ENCODE measurements around the gene HMBS.
"Not testable (repeated sequence)": the region's sequence is repeated elsewhere in the genome, so short reads cannot be mapped to it uniquely, and the experiment has no call there.

The HMBS gene

DNA sequence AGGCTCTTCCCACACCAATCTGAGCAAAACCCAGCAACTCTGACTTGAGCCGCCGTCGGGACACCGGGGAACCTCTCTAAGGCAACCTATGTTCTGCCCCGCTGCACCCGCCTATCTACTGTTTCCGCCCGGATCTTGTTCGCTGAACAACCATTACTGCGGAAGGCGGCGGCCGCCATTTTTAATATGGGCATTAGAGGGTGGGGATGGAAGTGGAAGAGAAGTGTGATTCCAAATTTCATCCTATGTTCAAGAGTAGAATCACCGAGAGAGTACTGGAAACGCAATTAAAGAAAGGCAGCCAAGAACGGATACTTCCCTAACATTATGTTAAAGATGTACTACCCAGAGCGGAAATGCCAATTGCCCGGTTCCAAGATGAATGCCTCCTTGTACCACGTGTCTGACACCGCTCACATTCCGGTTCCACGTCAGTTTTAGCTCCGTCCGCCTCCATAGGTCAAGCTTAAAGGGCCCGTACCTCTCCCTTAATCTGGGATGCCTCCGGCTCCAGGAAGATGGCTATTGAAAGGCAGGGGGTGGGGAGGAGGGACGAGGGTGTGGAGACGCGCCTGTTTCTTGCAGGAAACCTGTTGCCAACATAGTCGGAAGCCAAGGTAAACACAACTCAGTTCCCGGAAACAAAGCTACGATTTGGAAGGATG lies 17.2 kb downstream of the HMBS start, which contains the start of gene DPAGT1:
Gene DPAGT1 (minus strand): TSS at position 95 of the 665 bp plus-strand sequence. CDS start 198 bp downstream, outside the sequence.
- peak within 1 kb of the TSS; percentile 81 for H3K4me3 ChIP-seq (ENCODE audit: low read length)
- TF ChIP-seq, protein P1, sequence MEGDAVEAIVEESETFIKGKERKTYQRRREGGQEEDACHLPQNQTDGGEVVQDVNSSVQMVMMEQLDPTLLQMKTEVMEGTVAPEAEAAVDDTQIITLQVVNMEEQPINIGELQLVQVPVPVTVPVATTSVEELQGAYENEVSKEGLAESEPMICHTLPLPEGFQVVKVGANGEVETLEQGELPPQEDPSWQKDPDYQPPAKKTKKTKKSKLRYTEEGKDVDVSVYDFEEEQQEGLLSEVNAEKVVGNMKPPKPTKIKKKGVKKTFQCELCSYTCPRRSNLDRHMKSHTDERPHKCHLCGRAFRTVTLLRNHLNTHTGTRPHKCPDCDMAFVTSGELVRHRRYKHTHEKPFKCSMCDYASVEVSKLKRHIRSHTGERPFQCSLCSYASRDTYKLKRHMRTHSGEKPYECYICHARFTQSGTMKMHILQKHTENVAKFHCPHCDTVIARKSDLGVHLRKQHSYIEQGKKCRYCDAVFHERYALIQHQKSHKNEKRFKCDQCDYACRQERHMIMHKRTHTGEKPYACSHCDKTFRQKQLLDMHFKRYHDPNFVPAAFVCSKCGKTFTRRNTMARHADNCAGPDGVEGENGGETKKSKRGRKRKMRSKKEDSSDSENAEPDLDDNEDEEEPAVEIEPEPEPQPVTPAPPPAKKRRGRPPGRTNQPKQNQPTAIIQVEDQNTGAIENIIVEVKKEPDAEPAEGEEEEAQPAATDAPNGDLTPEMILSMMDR (IDR thresholded peaks at IDR 0.05; ENCODE audit: insufficient read depth, low read depth, low read length, missing control alignments) = no peak
- peak; percentile 99 for DNase-seq (ENCODE audit: low read depth)

DNA sequence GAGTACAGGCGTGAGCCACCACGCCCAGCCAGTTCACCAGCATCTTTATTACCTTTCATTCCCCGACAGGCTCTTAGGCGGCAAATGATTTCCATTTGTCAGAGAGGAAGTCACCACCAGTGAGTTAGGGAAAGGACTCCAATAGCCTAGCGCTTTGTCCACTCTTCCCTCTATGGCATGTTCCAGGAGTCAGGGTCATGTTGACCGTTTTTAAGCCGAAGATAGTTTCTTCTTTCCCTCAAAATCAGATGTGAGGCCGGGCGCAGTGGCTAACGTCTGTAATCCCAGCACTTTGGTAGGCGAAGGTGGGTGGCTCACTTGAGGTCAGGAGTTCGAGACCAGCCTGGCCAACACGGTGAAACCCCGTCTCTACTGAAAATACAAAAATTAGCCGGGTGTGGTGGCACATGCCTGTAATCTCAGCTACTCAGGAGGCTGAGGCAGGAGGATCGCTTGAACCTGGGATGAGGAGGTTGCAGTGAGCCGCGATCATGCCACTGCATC lies 18.5 kb downstream of the HMBS start:
- H3K4me3 ChIP-seq (ENCODE audit: low read length); DNase-seq (ENCODE audit: low read depth): not testable (repeated sequence)

DNA sequence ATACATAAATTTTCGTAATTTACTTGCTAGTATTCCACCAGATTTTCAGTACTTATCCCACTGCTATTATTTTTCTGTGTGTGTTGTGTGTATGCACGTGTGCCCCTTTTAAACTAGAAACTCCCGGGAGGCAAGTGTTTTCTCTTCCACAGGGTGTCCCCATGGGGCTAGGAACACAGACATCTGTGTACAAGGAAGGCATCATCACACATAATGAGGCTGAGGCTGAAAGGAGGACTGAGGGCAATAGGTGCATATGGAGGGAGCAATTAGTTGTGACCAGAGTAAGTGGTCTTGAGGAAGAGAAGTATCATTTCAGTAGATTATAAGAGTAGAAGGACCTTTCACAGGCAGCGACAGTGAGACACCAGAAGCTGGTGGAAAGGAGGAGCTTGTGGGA lies 19.1 kb downstream of the HMBS start:
- TF ChIP-seq, protein P1 (IDR thresholded peaks at IDR 0.05; ENCODE audit: insufficient read depth, low read depth, low read length, missing control alignments) = peak; percentile 30
- DNase-seq (ENCODE audit: low read depth) = no peak

DNA sequence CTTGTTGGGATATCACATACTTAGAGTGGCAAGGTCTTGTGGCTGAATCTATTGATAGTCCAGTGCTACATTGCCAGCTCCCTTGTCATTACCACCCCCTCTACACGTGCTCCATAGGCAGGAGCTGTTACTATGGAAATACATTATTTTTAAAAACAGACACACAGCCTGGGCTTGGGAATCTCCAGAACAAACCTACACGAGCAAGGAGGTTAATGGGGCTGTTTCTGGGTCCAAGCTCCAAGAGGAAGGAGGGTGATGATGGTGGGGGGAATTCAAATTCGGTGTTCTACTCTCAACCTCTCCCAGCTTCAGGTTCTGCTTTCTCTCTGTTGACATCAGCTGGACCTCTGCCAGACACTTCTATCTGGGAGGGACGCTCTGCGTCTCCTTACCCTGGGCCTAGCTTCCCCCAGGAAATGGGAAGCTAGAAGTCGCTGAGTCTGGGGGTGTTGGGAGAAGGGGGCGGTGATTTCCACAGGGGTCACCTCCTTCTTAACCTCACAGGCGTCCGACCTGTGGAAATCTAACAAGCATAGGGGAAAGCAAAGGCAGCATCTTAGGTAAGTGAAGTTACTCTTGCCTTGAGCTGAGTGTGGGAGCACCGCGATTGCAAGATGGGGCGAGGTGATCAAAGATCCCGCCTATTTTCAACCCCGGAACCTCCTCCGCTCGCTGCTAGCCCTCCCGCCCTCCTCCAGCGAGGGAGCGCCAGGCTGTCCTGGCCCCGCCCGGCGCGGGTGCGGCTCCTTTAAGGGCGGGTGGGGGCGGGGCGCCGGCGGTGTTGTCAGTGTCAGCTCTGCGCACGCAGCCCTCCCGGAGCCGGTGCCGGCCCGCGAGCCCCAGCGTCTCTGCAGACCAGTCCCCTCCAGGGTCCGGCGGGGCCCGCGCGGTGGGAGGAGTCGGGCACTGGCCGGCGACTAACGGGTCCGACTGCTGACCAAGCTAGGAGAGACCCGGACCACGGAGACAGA lies 22.2 kb downstream of the HMBS start, which contains the start of gene C2CD2L:
Gene C2CD2L (plus strand): TSS at position 781 of the 974 bp plus-strand sequence. CDS start 398 bp downstream, outside the sequence.
- TF ChIP-seq, protein P1 (IDR thresholded peaks at IDR 0.05; ENCODE audit: insufficient read depth, low read depth, low read length, missing control alignments) = no peak
- DNase-seq (ENCODE audit: low read depth) = peak; percentile 95
- H3K4me3 ChIP-seq (ENCODE audit: low read length) = peak within 1 kb of the TSS; percentile 69

More for the DNA sequence above, 19.1 kb downstream of the HMBS start:
- no peak overlapping the region for H3K4me3 ChIP-seq (ENCODE audit: low read length)

DNA sequence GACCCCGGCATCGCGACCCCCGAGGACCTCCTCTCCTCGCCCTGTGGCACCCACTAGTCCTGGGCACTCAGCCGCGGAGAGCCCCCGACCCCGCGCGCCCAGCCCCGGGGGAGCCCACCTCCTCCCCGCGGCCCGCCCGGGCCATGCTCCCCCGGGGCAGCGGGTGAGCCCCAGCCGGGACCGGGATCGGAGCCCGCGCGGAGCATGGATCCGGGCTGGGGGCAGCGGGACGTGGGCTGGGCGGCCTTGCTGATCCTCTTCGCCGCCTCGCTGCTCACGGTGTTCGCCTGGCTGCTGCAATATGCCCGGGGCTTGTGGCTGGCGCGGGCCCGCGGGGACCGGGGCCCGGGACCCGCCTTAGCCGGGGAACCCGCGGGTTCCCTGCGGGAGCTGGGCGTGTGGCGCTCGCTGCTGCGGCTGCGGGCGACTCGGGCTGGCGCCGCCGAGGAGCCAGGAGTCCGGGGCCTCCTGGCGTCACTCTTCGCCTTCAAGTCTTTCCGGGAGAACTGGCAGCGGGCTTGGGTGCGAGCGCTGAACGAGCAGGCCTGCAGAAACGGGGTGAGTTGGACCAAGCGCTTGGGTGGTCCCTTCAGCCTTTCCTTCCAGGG lies 23.0 kb downstream of the HMBS start:
- H3K4me3 ChIP-seq (ENCODE audit: low read length) = peak overlapping the region; percentile 69
- TF ChIP-seq, protein P1 (IDR thresholded peaks at IDR 0.05; ENCODE audit: insufficient read depth, low read depth, low read length, missing control alignments) = no peak
- DNase-seq (ENCODE audit: low read depth) = no peak

DNA sequence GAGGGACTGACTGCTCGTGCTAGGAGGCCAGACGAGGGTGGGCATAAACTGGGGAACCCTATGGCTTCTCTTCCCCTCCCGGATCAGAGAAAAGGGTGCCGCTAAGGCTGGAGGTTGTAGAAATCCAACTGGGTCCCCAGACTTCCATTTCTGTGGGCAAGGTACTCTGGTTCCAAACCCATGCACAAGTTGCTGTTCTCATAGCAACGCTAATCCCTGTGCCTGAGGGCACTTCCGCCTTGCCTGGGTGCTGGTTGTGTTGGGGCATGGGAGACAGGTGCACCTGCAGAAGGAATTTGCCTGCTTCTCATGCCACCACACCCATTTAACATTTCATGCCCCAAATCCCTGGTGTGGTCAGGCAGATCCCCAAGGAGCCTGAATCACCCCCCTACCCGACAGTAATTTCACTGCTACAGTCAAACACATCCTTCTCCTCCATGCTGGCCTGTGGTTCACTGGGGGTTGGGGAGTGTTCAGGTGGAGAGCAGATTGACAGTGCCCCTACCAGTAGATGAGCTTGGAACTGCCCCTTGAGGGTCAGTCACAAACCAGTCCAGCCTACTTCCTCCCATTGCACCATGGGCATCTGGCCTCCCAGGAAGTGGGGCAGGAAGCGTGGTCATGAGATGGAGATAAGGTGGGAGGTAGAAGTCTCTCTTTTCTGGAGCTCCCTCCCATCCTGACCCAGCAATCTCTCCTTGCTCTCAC lies 23.6 kb downstream of the HMBS start:
- TF ChIP-seq, protein P1 (IDR thresholded peaks at IDR 0.05; ENCODE audit: insufficient read depth, low read depth, low read length, missing control alignments) = no peak
- peak; percentile 81 for DNase-seq (ENCODE audit: low read depth)
- peak overlapping the region; percentile 69 for H3K4me3 ChIP-seq (ENCODE audit: low read length)
